Caco-2 (cell line): ENCODE measurements around the gene CCDC179. TPM values are rescaled to one million over a fixed set of nuclear protein-coding genes. Genes with fewer than 3 reads are reported as not detected.

Source experiments
- BruUV-seq: library from RNA; stranded (reverse); fragments of 400-500 nt; replicated peaks from 2 replicates; lab custom pipeline; 2021; lab: Mats Ljungman, UMichigan
- CTCF ChIA-PET: fragments of 300-600 bp; sonication (Branson Sonifier 250); formaldehyde crosslinking; loops from one replicate; lab custom pipeline; 2022; ENCODE audit warnings: antibody characterized with exemption; lab: Charles Lee
- POLR2A ChIA-PET: fragments of 300-600 bp; sonication (Branson Sonifier 250); formaldehyde crosslinking; loops from one replicate; lab custom pipeline; 2022; ENCODE audit warnings: antibody characterized with exemption; lab: Charles Lee
- DNase-seq, 2 experiments: peaks; one replicate each; pipeline versions ENCODE4 v3.0.0 to v3.0.0-alpha.2; 2020 to 2022
- H3K27me3 ChIP-seq: replicated peaks from 2 replicates; pipeline ENCODE4 v1.6.0; 2011; ENCODE audit warnings: low read length; ENCODE audit not compliant: control insufficient read depth, insufficient read depth
- H3K36me3 ChIP-seq: 2 replicates; pipeline ENCODE4 v1.5.1; 2011; ENCODE audit warnings: low read length; ENCODE audit not compliant: control insufficient read depth, insufficient read depth
- H3K4me1 ChIP-seq: fragments of 250-450 bp; sonication (Bioruptor Pico); 2 replicates; pipeline ENCODE4 v1.5.1; 2020; ENCODE audit warnings: mild to moderate bottlenecking
- H3K4me3 ChIP-seq: 2 replicates; pipeline ENCODE4 v1.5.1; 2011; ENCODE audit warnings: low read depth, mild to moderate bottlenecking, control low read depth, low read length
- H3K9me3 ChIP-seq: fragments of 250-450 bp; sonication (Bioruptor Pico); 2 replicates; pipeline ENCODE4 v1.5.1; 2020; ENCODE audit warnings: mild to moderate bottlenecking, moderate library complexity
- H3K27ac Mint-ChIP-seq: one replicate; pipeline ENCODE4 v1.8.0; 2022; ENCODE audit warnings: mixed read lengths; ENCODE audit not compliant: unreplicated experiment
- H3K27me3 Mint-ChIP-seq: one replicate; pipeline ENCODE4 v1.8.0; 2022; ENCODE audit warnings: mixed read lengths; ENCODE audit not compliant: insufficient read depth, unreplicated experiment
- H3K36me3 Mint-ChIP-seq: one replicate; pipeline ENCODE4 v1.8.0; 2022; ENCODE audit warnings: mild to moderate bottlenecking, mixed read lengths; ENCODE audit not compliant: insufficient read depth, unreplicated experiment
- H3K4me1 Mint-ChIP-seq: one replicate; pipeline ENCODE4 v1.8.0; 2022; ENCODE audit warnings: low read depth, mixed read lengths; ENCODE audit not compliant: unreplicated experiment
- H3K4me3 Mint-ChIP-seq: one replicate; pipeline ENCODE4 v1.8.0; 2022; ENCODE audit warnings: mild to moderate bottlenecking, moderate library complexity, mixed read lengths; ENCODE audit not compliant: unreplicated experiment
- H3K9me3 Mint-ChIP-seq: one replicate; pipeline ENCODE4 v1.8.0; 2022; ENCODE audit warnings: mixed read lengths; ENCODE audit not compliant: unreplicated experiment
- intact Hi-C: fragments of 100-400 bp; cut with micrococcal nuclease; formaldehyde crosslinking; loops from one replicate; pipeline ENCODE4 v1.10.0; 2022; ENCODE audit not compliant: unreplicated experiment
- total RNA-seq: library from RNA; stranded (reverse); gene quantifications from 2 replicates; pipeline ENCODE4 v1.2.3, GENCODE V29; 2022
- TF ChIP-seq, protein P1 (sequence below), 2 experiments: fragments of 200-600 bp in 1 of 2; IDR thresholded peaks; 1 replicate in 1 of 2; 2 replicates in 1 of 2; pipeline versions ENCODE4 v1.5.1 to v1.8.0; 2011 to 2022; ENCODE audit warnings: antibody characterized with exemption in 1 of 2, control low read depth in 1 of 2, inconsistent platforms in 1 of 2, low read depth in 1 of 2, low read length in 1 of 2, mild to moderate bottlenecking in 1 of 2, moderate library complexity in 1 of 2; ENCODE audit not compliant: insufficient read depth in 1 of 2, severe bottlenecking in 1 of 2, unreplicated experiment in 1 of 2

The CCDC179 gene
- total RNA-seq, 1 experiment from 2014 or later = not detected

DNA sequence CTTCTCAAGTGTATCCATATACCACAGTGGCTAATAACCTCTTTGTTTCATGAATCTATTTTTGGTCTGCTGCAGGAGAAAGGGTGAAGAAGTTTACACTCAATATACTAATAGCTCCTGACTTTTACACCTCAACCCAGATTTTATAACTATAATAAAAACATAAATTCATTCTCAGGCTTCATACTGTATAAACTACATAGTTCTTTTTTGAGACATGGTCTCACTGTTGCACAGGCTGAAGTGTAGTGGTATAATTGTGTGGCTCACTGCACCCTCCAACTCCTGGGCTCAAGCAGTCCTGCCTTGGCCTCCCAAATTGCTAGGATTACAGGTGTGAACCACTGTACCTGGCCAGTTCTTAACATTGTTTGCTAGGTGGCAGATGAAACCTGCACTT, 17.8 kb upstream of the CCDC179 start:
- Mint-ChIP-seq H3K9me3 (no peaks in the 10 kb centered on the region), H3K36me3 (no peaks in the 10 kb centered on the region), H3K4me3 (no peak overlapping the region), H3K27ac (no peak overlapping the region), H3K4me1 (peaks cover 6% of the 10 kb centered on the region), H3K27me3 (no peaks in the 10 kb centered on the region)
- POLR2A ChIA-PET = no interaction called here
- Histone ChIP-seq H3K9me3 (no peaks in the 10 kb centered on the region), H3K36me3 (no peaks in the 10 kb centered on the region), H3K4me1 (no peaks in the 10 kb centered on the region), H3K4me3 (no peak overlapping the region), H3K27me3 (no peaks in the 10 kb centered on the region)
- TF ChIP-seq, protein P1, sequence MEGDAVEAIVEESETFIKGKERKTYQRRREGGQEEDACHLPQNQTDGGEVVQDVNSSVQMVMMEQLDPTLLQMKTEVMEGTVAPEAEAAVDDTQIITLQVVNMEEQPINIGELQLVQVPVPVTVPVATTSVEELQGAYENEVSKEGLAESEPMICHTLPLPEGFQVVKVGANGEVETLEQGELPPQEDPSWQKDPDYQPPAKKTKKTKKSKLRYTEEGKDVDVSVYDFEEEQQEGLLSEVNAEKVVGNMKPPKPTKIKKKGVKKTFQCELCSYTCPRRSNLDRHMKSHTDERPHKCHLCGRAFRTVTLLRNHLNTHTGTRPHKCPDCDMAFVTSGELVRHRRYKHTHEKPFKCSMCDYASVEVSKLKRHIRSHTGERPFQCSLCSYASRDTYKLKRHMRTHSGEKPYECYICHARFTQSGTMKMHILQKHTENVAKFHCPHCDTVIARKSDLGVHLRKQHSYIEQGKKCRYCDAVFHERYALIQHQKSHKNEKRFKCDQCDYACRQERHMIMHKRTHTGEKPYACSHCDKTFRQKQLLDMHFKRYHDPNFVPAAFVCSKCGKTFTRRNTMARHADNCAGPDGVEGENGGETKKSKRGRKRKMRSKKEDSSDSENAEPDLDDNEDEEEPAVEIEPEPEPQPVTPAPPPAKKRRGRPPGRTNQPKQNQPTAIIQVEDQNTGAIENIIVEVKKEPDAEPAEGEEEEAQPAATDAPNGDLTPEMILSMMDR (IDR thresholded peaks at IDR 0.05; ENCODE audit: insufficient read depth in 1 of 2, low read depth in 1 of 2, low read length in 1 of 2, severe bottlenecking in 1 of 2, unreplicated experiment in 1 of 2) = no peak
- DNase-seq = no peak
- intact Hi-C loops = loop anchor here (5.0 to 10.0 kb wide), 2 partner anchors 347 to 664 kb away; no protein-coding TSS in a partner anchor
- no TSS peak for BruUV-seq
- CTCF ChIA-PET = interaction anchor here (0.7 kb wide), 1 partner anchor 26 kb away, joined by 3 read pairs; no protein-coding TSS in a partner anchor

GRCh38 chr11:22875869-22876473, 15.7 kb upstream of the CCDC179 start:
- no peaks in the 10 kb centered on the region for H3K9me3 ChIP-seq
- POLR2A ChIA-PET = interaction anchor here (0.6 kb wide), 1 partner anchor 1446 kb away, joined by 4 read pairs; no protein-coding TSS in a partner anchor
- H3K36me3 ChIP-seq = no peaks in the 10 kb centered on the region
- CTCF ChIA-PET = interaction anchor here (0.6 to 1.0 kb wide), 4 partner anchors 145 to 946 kb away, joined by 4 to 5 read pairs (median 4); no protein-coding TSS in a partner anchor
- Mint-ChIP-seq H3K27ac (no peak overlapping the region), H3K36me3 (no peaks in the 10 kb centered on the region), H3K4me3 (no peak overlapping the region), H3K4me1 (peaks cover 6% of the 10 kb centered on the region), H3K27me3 (no peaks in the 10 kb centered on the region), H3K9me3 (no peaks in the 10 kb centered on the region)
- peak; percentile 60 to 75 for DNase-seq
- no peaks in the 10 kb centered on the region for H3K4me1 ChIP-seq
- no TSS peak for BruUV-seq
- TF ChIP-seq, protein P1 (IDR thresholded peaks at IDR 0.05; ENCODE audit: insufficient read depth in 1 of 2, low read depth in 1 of 2, low read length in 1 of 2, severe bottlenecking in 1 of 2, unreplicated experiment in 1 of 2) = peak; percentile 62 to 83
- no peak overlapping the region for H3K4me3 ChIP-seq
- intact Hi-C loops = loop anchor here (1.0 to 10.0 kb wide), 5 partner anchors 45 to 666 kb away; no protein-coding TSS in a partner anchor
- no peaks in the 10 kb centered on the region for H3K27me3 ChIP-seq

GRCh38 chr11:22869325-22869724, 9.1 kb upstream of the CCDC179 start:
- ChIA-PET POLR2A (no interaction called here), CTCF (no interaction called here)
- no peaks in the 10 kb centered on the region for H3K36me3 ChIP-seq
- no peak overlapping the region for H3K4me3 ChIP-seq
- TF ChIP-seq, protein P1 (IDR thresholded peaks at IDR 0.05; ENCODE audit: insufficient read depth in 1 of 2, low read depth in 1 of 2, low read length in 1 of 2, severe bottlenecking in 1 of 2, unreplicated experiment in 1 of 2) = no peak
- Mint-ChIP-seq H3K4me1 (no peaks in the 10 kb centered on the region), H3K27me3 (no peaks in the 10 kb centered on the region), H3K4me3 (no peak overlapping the region), H3K36me3 (no peaks in the 10 kb centered on the region), H3K9me3 (no peaks in the 10 kb centered on the region), H3K27ac (no peak overlapping the region)
- no TSS peak for BruUV-seq
- no peak for DNase-seq
- no peaks in the 10 kb centered on the region for H3K9me3 ChIP-seq
- H3K27me3 ChIP-seq = no peaks in the 10 kb centered on the region
- H3K4me1 ChIP-seq = no peaks in the 10 kb centered on the region
- intact Hi-C loops = no loop called here
